IMR-90 (cell line): ENCODE data around the gene AKAP9. TPM values are rescaled to one million over a fixed set of nuclear protein-coding genes. Genes with fewer than 3 reads are reported as not detected.

Experiments used
- ATAC-seq: fragments of 200-7000 bp; cut with Tn5 transposase; 2 replicates; pipeline ENCODE4 v1.9.1; 2020; ENCODE audit warnings: low read depth, mild to moderate bottlenecking, moderate library complexity
- BruUV-seq: library from RNA; stranded (reverse); fragments of 400-500 nt; replicated peaks from 2 replicates; lab custom pipeline; 2021; lab: Mats Ljungman, UMichigan
- CTCF ChIA-PET: fragments of 300-600 bp; formaldehyde crosslinking; extraction: SDS; loops from one replicate; lab custom pipeline; 2021; ENCODE audit warnings: antibody characterized with exemption; lab: Yijun Ruan, JAX
- POLR2A ChIA-PET: fragments of 300-600 bp; sonication (Branson Sonifier 250); formaldehyde crosslinking; loops from one replicate; lab custom pipeline; 2022; ENCODE audit warnings: antibody characterized with exemption; ENCODE audit not compliant: unreplicated experiment; lab: Charles Lee
- DNase-seq: peaks from one replicate; pipeline ENCODE4 v3.0.0; 2013
- H2AFZ ChIP-seq: replicated peaks from 2 replicates; pipeline ENCODE3; 2013; ENCODE audit warnings: low read length, mild to moderate bottlenecking; ENCODE audit not compliant: poor library complexity
- H2AK5ac ChIP-seq: 2 replicates; pipeline ENCODE4 v1.6.1; 2013; ENCODE audit warnings: low read depth, low read length, inconsistent platforms
- H2AK9ac ChIP-seq: replicated peaks from 2 replicates; pipeline ENCODE3; 2013; ENCODE audit warnings: mild to moderate bottlenecking, low read depth, low read length, moderate library complexity; ENCODE audit not compliant: poor library complexity
- H2BK120ac ChIP-seq: 2 replicates; pipeline ENCODE4 v1.6.1; 2013; ENCODE audit warnings: low read depth, low read length, inconsistent platforms
- H2BK15ac ChIP-seq: 3 replicates; pipeline ENCODE4 v1.6.1; 2013; ENCODE audit warnings: low read depth, low read length, inconsistent platforms
- H2BK20ac ChIP-seq: 2 replicates; pipeline ENCODE4 v1.6.1; 2013; ENCODE audit warnings: low read depth, mild to moderate bottlenecking, inconsistent platforms, low read length, moderate library complexity
- H2BK5ac ChIP-seq: 2 replicates; pipeline ENCODE4 v1.6.1; 2013; ENCODE audit warnings: mild to moderate bottlenecking, low read depth, low read length, inconsistent platforms; ENCODE audit not compliant: poor library complexity, severe bottlenecking
- H3K14ac ChIP-seq: replicated peaks from 2 replicates; pipeline ENCODE4 v1.6.1; 2013; ENCODE audit warnings: low read depth, low read length, inconsistent platforms
- H3K18ac ChIP-seq: 2 replicates; pipeline ENCODE4 v1.6.1; 2013; ENCODE audit warnings: low read depth, low read length, control low read depth
- H3K23ac ChIP-seq: 2 replicates; pipeline ENCODE4 v1.6.1; 2013; ENCODE audit warnings: low read depth, low read length, inconsistent platforms
- H3K27ac ChIP-seq: 2 replicates; pipeline ENCODE4 v1.5.1; 2013; ENCODE audit warnings: mild to moderate bottlenecking, control low read depth, low read length; ENCODE audit not compliant: insufficient read depth
- H3K27me3 ChIP-seq: 2 replicates; pipeline ENCODE4 v1.6.1; 2013; ENCODE audit warnings: low read length; ENCODE audit not compliant: control insufficient read depth, insufficient read depth
- H3K36me3 ChIP-seq: 2 replicates; pipeline ENCODE4 v1.6.1; 2013; ENCODE audit warnings: low read length, mixed read lengths; ENCODE audit not compliant: control insufficient read depth, insufficient read depth
- H3K4ac ChIP-seq: 2 replicates; pipeline ENCODE4 v1.6.1; 2013; ENCODE audit warnings: low read depth, low read length, inconsistent platforms
- H3K4me1 ChIP-seq: 2 replicates; pipeline ENCODE4 v1.6.1; 2013; ENCODE audit warnings: low read length, mixed read lengths; ENCODE audit not compliant: control insufficient read depth, insufficient read depth
- H3K4me2 ChIP-seq: 2 replicates; pipeline ENCODE4 v1.6.1; 2013; ENCODE audit warnings: low read depth, mild to moderate bottlenecking, control low read depth, low read length, moderate library complexity
- H3K4me3 ChIP-seq: 2 replicates; pipeline ENCODE4 v1.5.1; 2013; ENCODE audit warnings: low read depth, mild to moderate bottlenecking, control low read depth, low read length, moderate library complexity; ENCODE audit not compliant: insufficient read depth
- H3K56ac ChIP-seq: 2 replicates; pipeline ENCODE4 v1.6.1; 2013; ENCODE audit warnings: low read length, inconsistent platforms; ENCODE audit not compliant: insufficient read depth; ENCODE audit errors: extremely low read depth
- H3K79me1 ChIP-seq, 2 experiments: 2 replicates each; pipeline ENCODE4 v1.6.1; 2013; ENCODE audit warnings: low read length in 2 of 2, inconsistent platforms in 1 of 2, low read depth in 1 of 2
- H3K9ac ChIP-seq: 2 replicates; pipeline ENCODE4 v1.6.1; 2013; ENCODE audit warnings: low read depth, low read length, control low read depth
- H3K9me1 ChIP-seq: 2 replicates; pipeline ENCODE4 v1.6.1; 2013; ENCODE audit warnings: low read length, inconsistent platforms; ENCODE audit not compliant: insufficient read depth
- H3K9me3 ChIP-seq: 2 replicates; pipeline ENCODE4 v1.6.1; 2013; ENCODE audit warnings: low read length; ENCODE audit not compliant: control insufficient read depth, insufficient read depth
- H4K20me1 ChIP-seq: 2 replicates; pipeline ENCODE4 v1.6.1; 2013; ENCODE audit warnings: low read length, inconsistent platforms; ENCODE audit not compliant: insufficient read depth
- H4K5ac ChIP-seq: 2 replicates; pipeline ENCODE4 v1.6.1; 2013; ENCODE audit warnings: mild to moderate bottlenecking, low read depth, low read length, control low read depth
- H4K8ac ChIP-seq, 2 experiments: 2 replicates each; pipeline ENCODE4 v1.6.1; 2013; ENCODE audit warnings: low read depth in 2 of 2, low read length in 2 of 2, control low read depth in 1 of 2, inconsistent platforms in 1 of 2
- H4K91ac ChIP-seq: 2 replicates; pipeline ENCODE4 v1.6.1; 2013; ENCODE audit warnings: low read depth, low read length, inconsistent platforms; ENCODE audit not compliant: insufficient read depth
- BHLHE40 ChIP-seq: fragments of 150-350 bp; IDR thresholded peaks from 2 replicates; pipeline ENCODE4 v1.6.1; 2016; ENCODE audit warnings: mild to moderate bottlenecking, low read depth, low read length
- CHD1 ChIP-seq: IDR thresholded peaks from 2 replicates; pipeline ENCODE4 v1.6.1; 2012; ENCODE audit warnings: low read depth, low read length, improper control_type of control experiment
- FOS ChIP-seq: fragments of 150-350 bp; IDR thresholded peaks from 2 replicates; pipeline ENCODE4 v1.6.1; 2016; ENCODE audit warnings: low read depth, low read length
- MAFK ChIP-seq: IDR thresholded peaks from 2 replicates; pipeline ENCODE4 v1.6.1; 2012; ENCODE audit warnings: low read depth, low read length, improper control_type of control experiment
- MAZ ChIP-seq: IDR thresholded peaks from 2 replicates; pipeline ENCODE4 v1.6.1; 2012; ENCODE audit warnings: low read depth, mild to moderate bottlenecking, low read length, improper control_type of control experiment, moderate library complexity, borderline replicate concordance
- MXI1 ChIP-seq: IDR thresholded peaks from 2 replicates; pipeline ENCODE4 v1.6.1; 2012; ENCODE audit warnings: low read depth, mild to moderate bottlenecking, low read length, moderate library complexity, borderline replicate concordance
- NFE2L2 ChIP-seq: fragments of 150-350 bp; IDR thresholded peaks from 2 replicates; pipeline ENCODE4 v1.6.1; 2016; ENCODE audit warnings: low read depth, mild to moderate bottlenecking, low read length
- POLR2A ChIP-seq: IDR thresholded peaks from 2 replicates; pipeline ENCODE4 v1.6.1; 2012; ENCODE audit warnings: mild to moderate bottlenecking, low read depth, low read length
- RAD21 ChIP-seq: IDR thresholded peaks from 2 replicates; pipeline ENCODE4 v1.6.1; 2012; ENCODE audit warnings: low read length, improper control_type of control experiment
- RCOR1 ChIP-seq: IDR thresholded peaks from 2 replicates; pipeline ENCODE4 v1.6.1; 2012; ENCODE audit warnings: mild to moderate bottlenecking, low read length, improper control_type of control experiment; ENCODE audit not compliant: insufficient replicate concordance
- RFX5 ChIP-seq: IDR thresholded peaks from 2 replicates; pipeline ENCODE4 v1.8.0; 2012; ENCODE audit warnings: low read depth, mild to moderate bottlenecking, low read length, moderate library complexity
- SMC3 ChIP-seq: fragments of 150-350 bp; IDR thresholded peaks from 2 replicates; pipeline ENCODE4 v1.6.1; 2016; ENCODE audit warnings: low read depth, mild to moderate bottlenecking, antibody characterized with exemption, low read length, moderate library complexity
- WGBS, 2 experiments: methylation state at CpG; one replicate each; pipeline versions ENCODE4 v1.1.5 to v1.1.7; 2013; ENCODE audit warnings: missing lambda C conversion rate in 2 of 2; ENCODE audit not compliant: insufficient read length in 1 of 2; ENCODE audit errors: extremely low coverage in 2 of 2; 5-methylcytosine and 5-hydroxymethylcytosine counted together
- dilution Hi-C: fragments of 300-500 bp; cut with HindIII; formaldehyde crosslinking; loops from one replicate; pipeline ENCODE4 v1.14.3; 2018; ENCODE audit warnings: low sequenced_read_pairs; ENCODE audit not compliant: unreplicated experiment
- in situ Hi-C: fragments of 300-500 bp; cut with MboI; formaldehyde crosslinking; loops from 3 replicates; pipeline ENCODE4 v1.14.3; 2019; ENCODE audit warnings: low sequenced_read_pairs, inconsistent platforms, mixed read lengths
- intact Hi-C: fragments of 100-400 bp; cut with micrococcal nuclease; formaldehyde crosslinking; loops from 2 replicates; pipeline ENCODE4 v1.10.0; 2022
- polyA plus RNA-seq, 3 experiments: library from polyadenylated mRNA; depleted of rRNA; stranded (reverse); fragments of >200 nt; gene quantifications; 2 replicates each; pipeline ENCODE4 v1.2.3, GENCODE V29; 2012; ENCODE audit warnings: low replicate concordance in 1 of 3
- total RNA-seq: library from RNA; depleted of rRNA; stranded (reverse); fragments of >200 nt; gene quantifications from 2 replicates; pipeline ENCODE4 v1.2.3, GENCODE V29; 2012
- TF ChIP-seq, protein P1 (sequence below): fragments of 150-350 bp; IDR thresholded peaks from 2 replicates; pipeline ENCODE4 v1.6.1; 2016; ENCODE audit warnings: low read depth, mild to moderate bottlenecking, low read length, moderate library complexity, borderline replicate concordance
- TF ChIP-seq, protein P2 (sequence below): conservative IDR thresholded peaks from 2 replicates; pipeline ENCODE4 v1.5.1; 2012; ENCODE audit warnings: mild to moderate bottlenecking, low read depth, low read length, improper control_type of control experiment
- TF ChIP-seq, protein P3 (sequence below): fragments of 150-350 bp; IDR thresholded peaks from 2 replicates; pipeline ENCODE4 v1.6.1; 2017; ENCODE audit warnings: mild to moderate bottlenecking, antibody characterized with exemption, low read length, low read depth

The AKAP9 gene
- total and polyA plus RNA-seq, 2 of the 4 experiments (the other 2 are of a cell fraction) = 9.7 to 25.3 TPM

DNA sequence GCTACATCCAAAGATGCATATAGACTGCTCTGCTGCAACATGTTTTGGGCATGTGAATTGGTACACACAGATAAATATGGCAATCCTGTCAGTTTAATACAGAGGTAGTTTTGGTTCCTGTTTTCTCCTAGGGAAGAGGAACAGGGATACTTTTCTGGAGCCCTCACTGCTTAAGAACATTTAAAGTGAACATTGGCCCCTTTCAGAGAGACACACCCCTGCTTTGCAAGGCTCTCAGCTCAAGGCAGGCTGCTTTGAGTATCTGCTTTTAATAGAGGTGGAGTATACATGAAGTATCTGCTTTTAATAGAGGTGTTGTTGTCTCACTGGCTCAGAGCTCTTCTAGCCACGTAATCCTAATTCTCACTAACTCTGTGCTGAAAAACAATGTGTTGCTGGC, 154.7 kb downstream of the AKAP9 start:
- Histone ChIP-seq H3K9me1 (no peaks in the 10 kb centered on the region), H3K36me3 (peaks cover 26% of the 10 kb centered on the region), H3K4me1 (no peaks in the 10 kb centered on the region), H4K8ac (no peak overlapping the region), H3K4me2 (no peak overlapping the region), H4K20me1 (no peaks in the 10 kb centered on the region), H4K91ac (no peak overlapping the region), H2BK20ac (no peak overlapping the region), H3K79me1 (no peaks in the 10 kb centered on the region), H3K27ac (no peak overlapping the region), H2BK5ac (no peak overlapping the region), H2AK9ac (no peak overlapping the region), H3K27me3 (no peaks in the 10 kb centered on the region), H3K14ac (no peak overlapping the region), H3K9ac (no peak overlapping the region), H3K4ac (no peak overlapping the region), H3K9me3 (no peaks in the 10 kb centered on the region; the same call in 1 of the 2 replicates), H4K5ac (no peak overlapping the region), H3K56ac (no peak overlapping the region), H3K23ac (no peak overlapping the region), H2BK15ac (no peak overlapping the region), H3K18ac (no peak overlapping the region), H2AFZ (no peak overlapping the region), H3K4me3 (no peak overlapping the region), H2AK5ac (no peak overlapping the region), H2BK120ac (no peak overlapping the region)
- ChIA-PET CTCF (no interaction called here), POLR2A (no interaction called here)
- no CpG with 5 or more reads among the region's 1 CpG for WGBS, 2 experiments
- no peak for DNase-seq
- BruUV-seq = no TSS peak
- dilution Hi-C loops = no loop called here
- in situ Hi-C loops = no loop called here
- intact Hi-C loops = no loop called here
- ATAC-seq = no peak
- TF ChIP-seq POLR2A (no peak), RFX5 (no peak), MAFK (no peak), CHD1 (no peak), MAZ (no peak), RCOR1 (no peak), SMC3 (no peak), FOS (no peak), MXI1 (no peak), NFE2L2 (no peak), RAD21 (no peak), BHLHE40 (no peak)
- TF ChIP-seq, protein P1, sequence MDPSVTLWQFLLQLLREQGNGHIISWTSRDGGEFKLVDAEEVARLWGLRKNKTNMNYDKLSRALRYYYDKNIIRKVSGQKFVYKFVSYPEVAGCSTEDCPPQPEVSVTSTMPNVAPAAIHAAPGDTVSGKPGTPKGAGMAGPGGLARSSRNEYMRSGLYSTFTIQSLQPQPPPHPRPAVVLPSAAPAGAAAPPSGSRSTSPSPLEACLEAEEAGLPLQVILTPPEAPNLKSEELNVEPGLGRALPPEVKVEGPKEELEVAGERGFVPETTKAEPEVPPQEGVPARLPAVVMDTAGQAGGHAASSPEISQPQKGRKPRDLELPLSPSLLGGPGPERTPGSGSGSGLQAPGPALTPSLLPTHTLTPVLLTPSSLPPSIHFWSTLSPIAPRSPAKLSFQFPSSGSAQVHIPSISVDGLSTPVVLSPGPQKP = no peak
- TF ChIP-seq, protein P2, sequence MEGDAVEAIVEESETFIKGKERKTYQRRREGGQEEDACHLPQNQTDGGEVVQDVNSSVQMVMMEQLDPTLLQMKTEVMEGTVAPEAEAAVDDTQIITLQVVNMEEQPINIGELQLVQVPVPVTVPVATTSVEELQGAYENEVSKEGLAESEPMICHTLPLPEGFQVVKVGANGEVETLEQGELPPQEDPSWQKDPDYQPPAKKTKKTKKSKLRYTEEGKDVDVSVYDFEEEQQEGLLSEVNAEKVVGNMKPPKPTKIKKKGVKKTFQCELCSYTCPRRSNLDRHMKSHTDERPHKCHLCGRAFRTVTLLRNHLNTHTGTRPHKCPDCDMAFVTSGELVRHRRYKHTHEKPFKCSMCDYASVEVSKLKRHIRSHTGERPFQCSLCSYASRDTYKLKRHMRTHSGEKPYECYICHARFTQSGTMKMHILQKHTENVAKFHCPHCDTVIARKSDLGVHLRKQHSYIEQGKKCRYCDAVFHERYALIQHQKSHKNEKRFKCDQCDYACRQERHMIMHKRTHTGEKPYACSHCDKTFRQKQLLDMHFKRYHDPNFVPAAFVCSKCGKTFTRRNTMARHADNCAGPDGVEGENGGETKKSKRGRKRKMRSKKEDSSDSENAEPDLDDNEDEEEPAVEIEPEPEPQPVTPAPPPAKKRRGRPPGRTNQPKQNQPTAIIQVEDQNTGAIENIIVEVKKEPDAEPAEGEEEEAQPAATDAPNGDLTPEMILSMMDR = no peak
- TF ChIP-seq, protein P3, sequence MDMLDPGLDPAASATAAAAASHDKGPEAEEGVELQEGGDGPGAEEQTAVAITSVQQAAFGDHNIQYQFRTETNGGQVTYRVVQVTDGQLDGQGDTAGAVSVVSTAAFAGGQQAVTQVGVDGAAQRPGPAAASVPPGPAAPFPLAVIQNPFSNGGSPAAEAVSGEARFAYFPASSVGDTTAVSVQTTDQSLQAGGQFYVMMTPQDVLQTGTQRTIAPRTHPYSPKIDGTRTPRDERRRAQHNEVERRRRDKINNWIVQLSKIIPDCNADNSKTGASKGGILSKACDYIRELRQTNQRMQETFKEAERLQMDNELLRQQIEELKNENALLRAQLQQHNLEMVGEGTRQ = no peak
